Mesenchymal stem cell (in vitro differentiated cells and primary cell): ENCODE results near the gene PCNX2.

ENCODE experiments used
- DNase-seq: peaks from one replicate; pipeline ENCODE4 v3.0.0-alpha.2; 2013
- H2AFZ ChIP-seq: one replicate; pipeline ENCODE4 v1.6.1; 2013; ENCODE audit warnings: low read depth, mild to moderate bottlenecking, control low read depth, inconsistent platforms, low read length, moderate library complexity
- H2AK5ac ChIP-seq: 2 replicates; pipeline ENCODE4 v1.6.1; 2013; ENCODE audit warnings: low read length, moderate library complexity, mild to moderate bottlenecking, inconsistent platforms; ENCODE audit not compliant: severe bottlenecking
- H2BK120ac ChIP-seq: one replicate; pipeline ENCODE4 v1.6.1; 2013; ENCODE audit warnings: low read depth, mild to moderate bottlenecking, inconsistent platforms, low read length, moderate library complexity
- H2BK12ac ChIP-seq, 2 experiments: one replicate each; pipeline ENCODE4 v1.6.1; 2013; ENCODE audit warnings: inconsistent platforms in 2 of 2, low read length in 2 of 2, mild to moderate bottlenecking in 2 of 2, moderate library complexity in 2 of 2, control low read depth in 1 of 2
- H2BK15ac ChIP-seq: one replicate; pipeline ENCODE4 v1.6.1; 2013; ENCODE audit warnings: mild to moderate bottlenecking, low read depth, inconsistent platforms; ENCODE audit not compliant: poor library complexity, severe bottlenecking
- H2BK5ac ChIP-seq: 2 replicates; pipeline ENCODE4 v1.6.1; 2013; ENCODE audit warnings: low read depth, mild to moderate bottlenecking, low read length, control low read depth, inconsistent platforms; ENCODE audit not compliant: poor library complexity, severe bottlenecking
- H3K14ac ChIP-seq, 2 experiments: one replicate each; pipeline ENCODE4 v1.6.1; 2013; ENCODE audit warnings: inconsistent platforms in 2 of 2, low read length in 2 of 2, control low read depth in 1 of 2, mild to moderate bottlenecking in 1 of 2, moderate library complexity in 1 of 2
- H3K18ac ChIP-seq, 2 experiments: one replicate each; pipeline ENCODE4 v1.6.1; 2013; ENCODE audit warnings: inconsistent platforms in 2 of 2, low read length in 2 of 2, control low read depth in 1 of 2, low read depth in 1 of 2, mild to moderate bottlenecking in 1 of 2
- H3K23ac ChIP-seq, 2 experiments: one replicate each; pipeline ENCODE4 v1.6.1; 2013; ENCODE audit warnings: inconsistent platforms in 2 of 2, low read length in 2 of 2, mild to moderate bottlenecking in 2 of 2, moderate library complexity in 2 of 2, control low read depth in 1 of 2
- H3K27ac ChIP-seq: 2 replicates; pipeline ENCODE4 v1.5.1; 2013; ENCODE audit warnings: mild to moderate bottlenecking, moderate library complexity, low read length, control low read depth, inconsistent platforms; ENCODE audit not compliant: poor library complexity, severe bottlenecking
- H3K27me3 ChIP-seq, 2 experiments: 2 replicates each; pipeline versions ENCODE4 v1.6.1 to v1.7.0; 2013; ENCODE audit warnings: low read length in 2 of 2, mild to moderate bottlenecking in 2 of 2, moderate library complexity in 2 of 2, control low read depth in 1 of 2, inconsistent platforms in 1 of 2; ENCODE audit not compliant: control insufficient read depth in 1 of 2, insufficient read depth in 1 of 2
- H3K36me3 ChIP-seq, 2 experiments: 2 replicates each; pipeline versions ENCODE4 v1.6.1 to v1.7.0; 2013; ENCODE audit warnings: low read length in 2 of 2, control low read depth in 1 of 2, inconsistent platforms in 1 of 2, low read depth in 1 of 2, mild to moderate bottlenecking in 1 of 2; ENCODE audit not compliant: insufficient read depth in 2 of 2, control insufficient read depth in 1 of 2
- H3K4ac ChIP-seq, 2 experiments: one replicate each; pipeline ENCODE4 v1.6.1; 2013; ENCODE audit warnings: inconsistent platforms in 2 of 2, low read length in 2 of 2, mild to moderate bottlenecking in 2 of 2, moderate library complexity in 2 of 2, control low read depth in 1 of 2, low read depth in 1 of 2
- H3K4me1 ChIP-seq: 2 replicates; pipeline ENCODE4 v1.6.1; 2013; ENCODE audit warnings: low read depth, low read length, control low read depth; ENCODE audit not compliant: control insufficient read depth, insufficient read depth
- H3K4me2 ChIP-seq: 2 replicates; pipeline ENCODE4 v1.6.1; 2013; ENCODE audit warnings: low read length, mild to moderate bottlenecking, inconsistent platforms; ENCODE audit not compliant: poor library complexity, severe bottlenecking
- H3K4me3 ChIP-seq, 2 experiments: 2 replicates each; pipeline versions ENCODE4 v1.5.1 to v1.7.0; 2013; ENCODE audit warnings: low read length in 2 of 2, mild to moderate bottlenecking in 2 of 2, control low read depth in 1 of 2, low read depth in 1 of 2; ENCODE audit not compliant: insufficient read depth in 1 of 2
- H3K79me1 ChIP-seq: replicated peaks from 2 replicates; pipeline ENCODE4 v1.6.1; 2013; ENCODE audit warnings: mild to moderate bottlenecking, control low read depth, low read length, inconsistent platforms; ENCODE audit not compliant: poor library complexity, severe bottlenecking
- H3K9ac ChIP-seq: 2 replicates; pipeline ENCODE4 v1.7.0; 2013; ENCODE audit warnings: mild to moderate bottlenecking, low read length, moderate library complexity
- H3K9me3 ChIP-seq: 2 replicates; pipeline ENCODE4 v1.7.0; 2013; ENCODE audit warnings: mild to moderate bottlenecking, low read length; ENCODE audit not compliant: control insufficient read depth
- H4K8ac ChIP-seq: one replicate; pipeline ENCODE4 v1.6.1; 2013; ENCODE audit warnings: inconsistent platforms, mild to moderate bottlenecking, low read length, moderate library complexity
- H4K91ac ChIP-seq: one replicate; pipeline ENCODE4 v1.6.1; 2013; ENCODE audit warnings: mild to moderate bottlenecking, low read length, inconsistent platforms
- WGBS: methylation state at CpG from one replicate; pipeline ENCODE4 v1.1.7; 2013; ENCODE audit warnings: mixed read lengths; 5-methylcytosine and 5-hydroxymethylcytosine counted together

The PCNX2 gene

GRCh38 chr1:233170741-233171140, 124.8 kb downstream of the PCNX2 start:
- no peaks in the 10 kb centered on the region for H3K27me3 ChIP-seq
- peaks cover 6 to 60% of the 10 kb centered on the region in 2 experiments for H3K36me3 ChIP-seq
- H4K8ac ChIP-seq, result no peak overlapping the region
- H2AK5ac ChIP-seq, result no peak overlapping the region
- H3K23ac ChIP-seq, result no peak overlapping the region
- H3K9me3 ChIP-seq, result peaks cover 10% of the 10 kb centered on the region
- peaks cover 2% of the 10 kb centered on the region for H3K79me1 ChIP-seq
- no peak overlapping the region for H2BK12ac ChIP-seq
- no peak overlapping the region for H4K91ac ChIP-seq
- DNase-seq, result no peak
- H3K4me3 ChIP-seq, result no peak overlapping the region
- no peak overlapping the region for H2BK5ac ChIP-seq
- H3K14ac ChIP-seq, result no peak overlapping the region
- H3K4ac ChIP-seq, result no peak overlapping the region
- no peaks in the 10 kb centered on the region for H3K4me1 ChIP-seq
- H3K4me2 ChIP-seq, result no peak overlapping the region
- H3K18ac ChIP-seq, result no peak overlapping the region
- H3K9ac ChIP-seq, result no peak overlapping the region
- 96% methylated on average over 6 of the region's 9 CpGs for WGBS
- no peak overlapping the region for H2BK15ac ChIP-seq
- no peak overlapping the region for H3K27ac ChIP-seq
- H2AFZ ChIP-seq, result no peak overlapping the region
- no peak overlapping the region for H2BK120ac ChIP-seq

GRCh38 chr1:233168384-233168783, 127.1 kb downstream of the PCNX2 start:
- Histone ChIP-seq H2BK5ac (no peak overlapping the region), H3K9ac (no peak overlapping the region), H2BK15ac (no peak overlapping the region), H3K27ac (no peak overlapping the region), H3K27me3 (no peaks in the 10 kb centered on the region), H2BK120ac (no peak overlapping the region), H3K4me3 (no peak overlapping the region), H4K8ac (no peak overlapping the region), H3K9me3 (peaks cover 17% of the 10 kb centered on the region), H3K18ac (no peak overlapping the region), H4K91ac (no peak overlapping the region), H3K36me3 (peaks cover 6 to 65% of the 10 kb centered on the region in 2 experiments), H3K4ac (no peak overlapping the region), H2AFZ (no peak overlapping the region), H2BK12ac (no peak overlapping the region), H3K4me2 (no peak overlapping the region), H3K23ac (no peak overlapping the region), H2AK5ac (no peak overlapping the region), H3K79me1 (no peaks in the 10 kb centered on the region), H3K4me1 (no peaks in the 10 kb centered on the region), H3K14ac (no peak overlapping the region)
- WGBS, result no CpG with 5 or more reads among the region's 1 CpG
- no peak for DNase-seq

GRCh38 chr1:233166896-233167295, 128.6 kb downstream of the PCNX2 start:
- no peak overlapping the region for H4K91ac ChIP-seq
- H3K27ac ChIP-seq, result no peak overlapping the region

GRCh38 chr1:233163696-233164095, 131.8 kb downstream of the PCNX2 start:
- no peak overlapping the region for H3K14ac ChIP-seq
- no peak overlapping the region for H3K23ac ChIP-seq
- H3K79me1 ChIP-seq, result no peaks in the 10 kb centered on the region
- H2BK120ac ChIP-seq, result no peak overlapping the region
- peaks cover 12 to 67% of the 10 kb centered on the region in 2 experiments for H3K36me3 ChIP-seq
- H4K91ac ChIP-seq, result no peak overlapping the region
- H3K4me3 ChIP-seq, result no peak overlapping the region
- H3K4ac ChIP-seq, result no peak overlapping the region
- H4K8ac ChIP-seq, result no peak overlapping the region
- no peak overlapping the region for H2AK5ac ChIP-seq
- no peak overlapping the region for H2BK12ac ChIP-seq
- H3K9me3 ChIP-seq, result peaks cover 8% of the 10 kb centered on the region
- no peaks in the 10 kb centered on the region for H3K4me1 ChIP-seq
- H3K18ac ChIP-seq, result no peak overlapping the region
- H3K9ac ChIP-seq, result no peak overlapping the region
- no peaks in the 10 kb centered on the region for H3K27me3 ChIP-seq
- no peak overlapping the region for H3K27ac ChIP-seq
- no peak overlapping the region for H2BK5ac ChIP-seq
- no peak overlapping the region for H3K4me2 ChIP-seq
- H2BK15ac ChIP-seq, result no peak overlapping the region
- 100% methylated on average over 1 of the region's 1 CpG for WGBS
- DNase-seq, result no peak
- no peak overlapping the region for H2AFZ ChIP-seq

More at GRCh38 chr1:233166896-233167295, 128.6 kb downstream of the PCNX2 start:
- Histone ChIP-seq H2BK12ac (no peak overlapping the region), H2AK5ac (no peak overlapping the region), H3K14ac (no peak overlapping the region), H3K9me3 (peaks cover 11% of the 10 kb centered on the region), H3K9ac (no peak overlapping the region), H2BK5ac (no peak overlapping the region), H3K79me1 (no peaks in the 10 kb centered on the region), H2BK120ac (no peak overlapping the region), H3K18ac (no peak overlapping the region), H3K4me2 (no peak overlapping the region), H4K8ac (no peak overlapping the region), H3K36me3 (peaks cover 0 to 57% of the 10 kb centered on the region in 2 experiments), H2BK15ac (no peak overlapping the region), H3K23ac (no peak overlapping the region), H3K27me3 (no peaks in the 10 kb centered on the region), H3K4ac (no peak overlapping the region), H3K4me1 (no peaks in the 10 kb centered on the region), H2AFZ (no peak overlapping the region), H3K4me3 (no peak overlapping the region)
- WGBS, result 94% methylated on average over 4 of the region's 4 CpGs
- no peak for DNase-seq
